ENCODE results near the gene HCAR3.
"Not testable (repeated sequence)": the region's sequence is repeated elsewhere in the genome, so short reads cannot be mapped to it uniquely, and the experiment has no call there.

Gene HCAR3

GRCh38 chr12:122721057-122721545 is 4.5 kb upstream of the HCAR3 start:
- peak; percentile 39 to 42 for DNase-seq

GRCh38 chr12:122715211-122715610 is 1.4 kb downstream of the HCAR3 start:
- peak; percentile 69 to 75 for DNase-seq

GRCh38 chr12:122713491-122714188 is 3.0 kb downstream of the HCAR3 start:
- not testable (repeated sequence) for DNase-seq

GRCh38 chr12:122711266-122711665 is 5.3 kb downstream of the HCAR3 start:
- DNase-seq = peak; percentile 74 to 75

- not testable (repeated sequence) for DNase-seq
Observed at GRCh38 chr12:122710341-122710740, 6.3 kb downstream of the HCAR3 start.

- not testable (repeated sequence) for DNase-seq
Observed at GRCh38 chr12:122709287-122709686, 7.3 kb downstream of the HCAR3 start.

GRCh38 chr12:122703841-122704240 is 12.8 kb downstream of the HCAR3 start:
- not testable (repeated sequence) for DNase-seq

- peak; percentile 83 to 86 for DNase-seq
Observed at GRCh38 chr12:122702890-122703611, 13.6 kb downstream of the HCAR3 start, which contains the start of gene HCAR2. Gene HCAR2, minus strand, starts transcription at chr12:122703357. Its CDS starts 74 bp downstream, at chr12:122703283.

GRCh38 chr12:122701481-122701880 is 15.1 kb downstream of the HCAR3 start:
- DNase-seq = not testable (repeated sequence)

GRCh38 chr12:122700038-122700710 is 16.4 kb downstream of the HCAR3 start:
- not testable (repeated sequence) for DNase-seq

- not testable (repeated sequence) for DNase-seq
Observed at GRCh38 chr12:122696922-122697321, 19.7 kb downstream of the HCAR3 start.

- DNase-seq = no peak
Observed at GRCh38 chr12:122691566-122691965, 25.0 kb downstream of the HCAR3 start.

GRCh38 chr12:122688291-122688690 is 28.3 kb downstream of the HCAR3 start:
- no peak for DNase-seq

- no peak for DNase-seq
Observed at GRCh38 chr12:122687086-122687485, 29.5 kb downstream of the HCAR3 start.

GRCh38 chr12:122686538-122686937 is 30.1 kb downstream of the HCAR3 start:
- DNase-seq = no peak

GRCh38 chr12:122684297-122684813 is 32.3 kb downstream of the HCAR3 start:
- DNase-seq = no peak

GRCh38 chr12:122681814-122682213 is 34.8 kb downstream of the HCAR3 start:
- DNase-seq = peak; percentile 95

GRCh38 chr12:122680989-122681388 is 35.6 kb downstream of the HCAR3 start:
- DNase-seq = peak in 1 of 2 donors; percentile 25

GRCh38 chr12:122676781-122677180 is 39.8 kb downstream of the HCAR3 start:
- not testable (repeated sequence) for DNase-seq

- not testable (repeated sequence) for DNase-seq
Observed at GRCh38 chr12:122676015-122676414, 40.6 kb downstream of the HCAR3 start.

- no peak for DNase-seq
Observed at GRCh38 chr12:122672515-122672914, 44.1 kb downstream of the HCAR3 start.

- DNase-seq = no peak
Observed at GRCh38 chr12:122669397-122670070, 47.1 kb downstream of the HCAR3 start.

All from inflammatory macrophage treated with lipopolysaccharide for 1 hour (primary cell).